Kidney epithelial cell (primary cell): ENCODE data around the gene MYO1D. TPM values are rescaled to one million over a fixed set of nuclear protein-coding genes. Genes with fewer than 3 reads are reported as not detected.
A peak's percentile ranks its signal among the peaks of the same experiment; 100 is the strongest.

Experiments used
- DNase-seq: peaks from one replicate; pipeline ENCODE4 v3.0.0-alpha.2; 2010; ENCODE audit warnings: low read depth
- H3K27me3 ChIP-seq: 2 replicates; pipeline ENCODE4 v1.6.0; 2011; ENCODE audit warnings: low read length; ENCODE audit not compliant: control insufficient read depth, insufficient read depth
- H3K36me3 ChIP-seq: 2 replicates; pipeline ENCODE4 v1.5.1; 2011; ENCODE audit warnings: low read length; ENCODE audit not compliant: control insufficient read depth, insufficient read depth
- H3K4me3 ChIP-seq: 2 replicates; pipeline ENCODE4 v1.5.1; 2011; ENCODE audit warnings: low read depth, mild to moderate bottlenecking, control low read depth, low read length
- total RNA-seq: library from RNA; depleted of rRNA; stranded (reverse); fragments of >200 nt; gene quantifications from 2 replicates; pipeline ENCODE4 v1.2.3, GENCODE V29; 2015
- TF ChIP-seq, protein P1 (sequence below): IDR thresholded peaks from 2 replicates; pipeline ENCODE4 v1.5.1; 2011; ENCODE audit warnings: mild to moderate bottlenecking, moderate library complexity, low read length, control low read depth, inconsistent platforms; ENCODE audit not compliant: insufficient read depth, poor library complexity, severe bottlenecking

Gene MYO1D
- total RNA-seq, 1 donor from 2014 or later, result 95.5 TPM

DNA sequence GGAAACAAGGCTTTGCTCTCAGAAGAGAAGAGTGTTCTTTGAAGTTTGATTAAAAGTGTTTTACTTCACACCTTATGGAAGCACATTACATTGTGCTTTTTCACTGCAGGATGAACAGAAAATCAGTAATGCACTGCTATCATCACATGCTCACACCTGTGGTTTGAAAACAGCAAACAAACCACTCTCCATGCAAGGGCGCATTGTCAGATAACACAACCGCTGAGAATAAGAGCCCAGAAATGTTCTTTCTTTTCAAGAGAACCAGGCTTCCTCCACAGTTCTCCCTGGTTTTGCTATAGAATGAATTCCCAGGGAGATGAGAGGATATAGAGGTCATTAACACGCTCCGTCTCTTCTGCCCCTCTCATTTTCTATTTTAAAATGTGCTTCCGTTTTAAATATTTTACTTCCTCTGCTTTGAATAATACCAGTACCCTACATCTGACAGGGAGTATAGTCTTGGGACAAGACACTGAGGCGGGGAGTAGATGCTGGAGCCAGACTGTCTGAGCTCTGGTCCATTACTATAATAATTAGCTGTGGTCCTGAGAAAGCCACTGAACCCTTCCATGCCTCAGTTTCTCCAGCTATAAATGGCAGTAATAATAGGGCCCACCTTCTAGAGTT is 318.5 kb downstream of the MYO1D start:
- H3K4me3 ChIP-seq, result no peak overlapping the region
- TF ChIP-seq, protein P1, sequence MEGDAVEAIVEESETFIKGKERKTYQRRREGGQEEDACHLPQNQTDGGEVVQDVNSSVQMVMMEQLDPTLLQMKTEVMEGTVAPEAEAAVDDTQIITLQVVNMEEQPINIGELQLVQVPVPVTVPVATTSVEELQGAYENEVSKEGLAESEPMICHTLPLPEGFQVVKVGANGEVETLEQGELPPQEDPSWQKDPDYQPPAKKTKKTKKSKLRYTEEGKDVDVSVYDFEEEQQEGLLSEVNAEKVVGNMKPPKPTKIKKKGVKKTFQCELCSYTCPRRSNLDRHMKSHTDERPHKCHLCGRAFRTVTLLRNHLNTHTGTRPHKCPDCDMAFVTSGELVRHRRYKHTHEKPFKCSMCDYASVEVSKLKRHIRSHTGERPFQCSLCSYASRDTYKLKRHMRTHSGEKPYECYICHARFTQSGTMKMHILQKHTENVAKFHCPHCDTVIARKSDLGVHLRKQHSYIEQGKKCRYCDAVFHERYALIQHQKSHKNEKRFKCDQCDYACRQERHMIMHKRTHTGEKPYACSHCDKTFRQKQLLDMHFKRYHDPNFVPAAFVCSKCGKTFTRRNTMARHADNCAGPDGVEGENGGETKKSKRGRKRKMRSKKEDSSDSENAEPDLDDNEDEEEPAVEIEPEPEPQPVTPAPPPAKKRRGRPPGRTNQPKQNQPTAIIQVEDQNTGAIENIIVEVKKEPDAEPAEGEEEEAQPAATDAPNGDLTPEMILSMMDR, result no peak
- no peak for DNase-seq
- H3K27me3 ChIP-seq, result no peaks in the 10 kb centered on the region
- no peaks in the 10 kb centered on the region for H3K36me3 ChIP-seq

DNA sequence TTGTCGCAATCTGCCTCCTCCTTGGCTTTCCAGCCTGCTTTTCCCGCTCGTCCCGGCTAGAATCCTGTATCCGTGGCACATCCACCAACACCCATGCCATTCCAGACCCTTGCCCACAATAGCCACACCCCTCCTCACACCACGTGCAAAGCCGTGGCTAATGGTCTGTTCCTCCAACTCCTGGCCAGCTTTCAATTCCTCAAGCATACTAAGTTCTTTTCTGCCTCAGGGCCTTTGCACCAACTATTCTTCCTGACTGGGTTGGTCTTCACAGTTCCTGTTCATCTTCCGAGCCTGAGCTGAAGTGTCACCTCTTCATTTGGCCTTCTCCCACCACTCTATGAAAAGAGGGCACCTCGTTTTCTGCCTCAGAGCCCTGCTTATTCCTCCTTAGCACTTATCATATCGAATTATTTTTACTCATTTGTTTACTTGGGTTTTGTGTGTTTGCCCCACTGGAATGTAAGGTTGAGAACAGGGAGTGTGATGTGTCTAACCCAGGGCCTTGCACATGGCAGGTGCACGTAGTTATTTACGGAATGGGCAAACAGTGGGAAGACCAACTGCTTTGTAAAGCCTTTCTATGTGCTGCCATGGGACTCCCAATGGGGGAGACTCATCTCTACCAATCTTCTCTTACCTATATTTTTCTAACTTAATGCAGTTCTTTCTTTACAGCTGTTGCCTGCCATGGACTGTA is 321.2 kb downstream of the MYO1D start:
- no peaks in the 10 kb centered on the region for H3K27me3 ChIP-seq
- DNase-seq, result no peak
- H3K4me3 ChIP-seq, result no peak overlapping the region
- TF ChIP-seq, protein P1, result no peak
- H3K36me3 ChIP-seq, result no peaks in the 10 kb centered on the region

DNA sequence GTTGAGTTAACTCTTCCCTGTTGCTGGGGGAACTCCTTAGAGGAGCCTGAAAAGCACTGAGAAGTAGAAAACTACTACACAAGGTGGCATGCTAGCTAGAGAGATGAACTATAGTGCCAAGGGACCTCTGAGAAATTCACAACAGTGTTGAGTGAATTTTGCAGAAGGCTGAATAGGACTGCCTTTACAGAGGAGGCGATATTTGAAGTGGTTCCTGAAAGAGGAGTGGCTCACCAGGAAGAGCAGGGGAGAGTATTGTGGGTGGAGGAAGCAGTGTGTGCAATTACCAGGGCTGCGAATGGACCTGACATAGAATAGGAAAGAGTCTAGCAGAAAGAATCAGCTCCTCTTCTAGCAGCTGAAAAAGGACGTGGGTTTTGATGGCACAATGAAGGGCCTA is 323.8 kb downstream of the MYO1D start:
- TF ChIP-seq, protein P1, result no peak
- no peak overlapping the region for H3K4me3 ChIP-seq
- H3K27me3 ChIP-seq, result no peaks in the 10 kb centered on the region
- no peaks in the 10 kb centered on the region for H3K36me3 ChIP-seq
- no peak for DNase-seq

DNA sequence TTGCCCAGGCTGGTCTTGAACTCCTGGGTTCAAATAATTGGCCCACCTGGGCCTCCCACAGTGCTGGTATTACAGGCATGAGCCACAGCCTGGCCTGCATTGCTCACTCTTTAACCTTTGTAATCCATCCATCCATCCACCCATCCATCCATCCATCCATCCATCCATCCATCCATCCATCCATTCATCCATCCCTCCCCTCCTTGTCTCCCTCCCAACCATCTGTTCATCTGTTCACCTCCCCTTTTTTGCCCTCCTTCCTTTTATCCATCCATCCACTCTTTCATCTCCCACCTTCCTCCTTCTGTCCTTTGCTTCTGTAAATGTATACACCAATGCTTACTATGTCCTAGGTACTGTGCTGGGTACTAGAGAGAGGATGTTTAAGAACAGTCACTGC is 324.6 kb downstream of the MYO1D start:
- TF ChIP-seq, protein P1, result no peak
- Histone ChIP-seq H3K27me3 (no peaks in the 10 kb centered on the region), H3K4me3 (no peak overlapping the region), H3K36me3 (no peaks in the 10 kb centered on the region)
- no peak for DNase-seq

DNA sequence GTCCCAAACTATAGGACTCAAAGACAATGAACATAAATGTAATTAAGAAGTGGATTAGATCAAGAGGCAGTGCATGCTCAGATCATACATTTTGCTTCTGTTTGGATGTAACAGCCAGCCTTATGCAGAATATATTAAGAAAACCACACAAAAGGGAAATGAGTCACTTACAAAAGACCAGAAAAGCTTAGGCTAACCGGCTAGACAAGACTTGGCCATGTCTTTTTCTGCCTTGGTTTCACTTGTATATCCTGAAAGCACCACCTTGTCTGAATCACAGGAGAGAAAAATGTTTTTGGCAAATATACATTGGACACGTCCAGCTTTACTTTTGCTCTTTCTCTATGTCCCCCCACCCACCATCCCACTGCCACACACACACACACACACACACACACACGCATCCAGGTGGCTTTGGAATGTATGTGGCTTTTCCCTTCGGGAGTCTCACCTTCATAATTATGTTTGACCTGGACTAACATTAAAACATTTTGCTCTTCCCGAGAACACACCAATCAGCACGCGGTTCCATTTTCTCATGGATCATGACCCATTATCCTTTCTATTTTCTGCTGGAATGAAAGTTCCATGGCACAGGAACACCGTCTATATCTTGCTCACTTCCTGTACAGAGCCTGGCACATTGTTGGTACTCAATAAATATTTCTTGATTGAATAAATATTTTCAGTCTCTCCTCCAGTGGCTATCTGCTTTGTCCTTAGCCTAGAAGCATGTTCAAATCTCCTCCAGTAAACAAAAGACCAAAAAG is 325.6 kb downstream of the MYO1D start:
- TF ChIP-seq, protein P1, result no peak
- peak; percentile 52 for DNase-seq
- no peak overlapping the region for H3K4me3 ChIP-seq

More for the DNA sequence above, 325.6 kb downstream of the MYO1D start:
- H3K27me3 ChIP-seq, result no peaks in the 10 kb centered on the region
- H3K36me3 ChIP-seq, result no peaks in the 10 kb centered on the region
